OCI-LY7 (cell line): ENCODE data around the gene NOX3. TPM values are rescaled to one million over a fixed set of nuclear protein-coding genes. Genes with fewer than 3 reads are reported as not detected.

Source experiments
- BruUV-seq: library from RNA; stranded (reverse); fragments of 400-500 nt; replicated peaks from 2 replicates; lab custom pipeline; 2021; lab: Mats Ljungman, UMichigan
- CTCF ChIA-PET: fragments of 300-600 bp; sonication (Branson Sonifier 250); formaldehyde crosslinking; loops from one replicate; lab custom pipeline; 2022; ENCODE audit warnings: antibody characterized with exemption; ENCODE audit not compliant: unreplicated experiment; lab: Charles Lee
- POLR2A ChIA-PET: fragments of 300-600 bp; sonication (Branson Sonifier 250); formaldehyde crosslinking; loops from one replicate; lab custom pipeline; 2022; ENCODE audit warnings: antibody characterized with exemption; lab: Charles Lee
- DNase-seq: peaks from one replicate; pipeline ENCODE4 v3.0.0-alpha.2; 2015; ENCODE audit warnings: low spot score
- H2AFZ ChIP-seq: fragments of 200-600 bp; sonication (generic), shearing (Covaris generic); 2 replicates; pipeline ENCODE4 v1.6.1; 2014; ENCODE audit warnings: mild to moderate bottlenecking, antibody characterized with exemption, low read length, moderate library complexity
- H3K27ac ChIP-seq: fragments of 200-600 bp; sonication (generic); 2 replicates; pipeline ENCODE4 v1.5.1; 2014; ENCODE audit warnings: mixed run types, low read depth, mild to moderate bottlenecking, moderate library complexity, low read length, inconsistent platforms; ENCODE audit not compliant: poor library complexity, severe bottlenecking
- H3K36me3 ChIP-seq: fragments of 200-600 bp; sonication (generic); 2 replicates; pipeline ENCODE4 v1.6.1; 2014; ENCODE audit warnings: mild to moderate bottlenecking, antibody characterized with exemption, low read length, moderate library complexity, mixed read lengths; ENCODE audit not compliant: insufficient read depth
- H3K4me1 ChIP-seq: fragments of 200-600 bp; sonication (generic); 2 replicates; pipeline ENCODE4 v1.5.1; 2014; ENCODE audit warnings: mild to moderate bottlenecking, low read length; ENCODE audit not compliant: insufficient read depth, poor library complexity, severe bottlenecking
- H3K4me2 ChIP-seq: fragments of 200-600 bp; sonication (generic); 2 replicates; pipeline ENCODE4 v1.6.1; 2014; ENCODE audit warnings: mild to moderate bottlenecking, low read length
- H3K4me3 ChIP-seq: fragments of 200-600 bp; sonication (generic); 2 replicates; pipeline ENCODE4 v1.5.1; 2014; ENCODE audit warnings: mild to moderate bottlenecking, low read depth, low read length; ENCODE audit not compliant: poor library complexity, severe bottlenecking
- H3K79me2 ChIP-seq: fragments of 200-600 bp; sonication (generic); 2 replicates; pipeline ENCODE4 v1.6.1; 2016; ENCODE audit warnings: low read depth, mild to moderate bottlenecking, low read length, moderate library complexity, mixed read lengths; ENCODE audit not compliant: insufficient read depth
- H3K9me2 ChIP-seq: fragments of 200-600 bp; sonication (generic); 2 replicates; pipeline ENCODE4 v1.6.1; 2016; ENCODE audit warnings: mild to moderate bottlenecking, low read length, mixed read lengths; ENCODE audit not compliant: insufficient read depth
- H3K9me3 ChIP-seq: fragments of 200-600 bp; sonication (generic); 2 replicates; pipeline ENCODE4 v1.6.1; 2014; ENCODE audit warnings: mild to moderate bottlenecking, mixed run types, low read length, mixed read lengths
- H4K20me1 ChIP-seq: fragments of 200-600 bp; sonication (generic); 2 replicates; pipeline ENCODE4 v1.6.1; 2014; ENCODE audit warnings: mild to moderate bottlenecking, antibody characterized with exemption, low read length, moderate library complexity, mixed read lengths; ENCODE audit not compliant: insufficient read depth
- CTCF ChIP-seq: fragments of 200-600 bp; sonication (generic); conservative IDR thresholded peaks from 2 replicates; pipeline ENCODE4 v1.5.1; 2014; ENCODE audit warnings: mild to moderate bottlenecking, antibody characterized with exemption, low read length, moderate library complexity, mixed read lengths
- EZH2phosphoT487 ChIP-seq: fragments of 200-600 bp; sonication (generic); IDR thresholded peaks from 2 replicates; pipeline ENCODE4 v1.6.1; 2018; ENCODE audit warnings: low read depth, borderline replicate concordance, mild to moderate bottlenecking, mixed run types, antibody characterized with exemption, low read length, moderate library complexity, mixed read lengths
- intact Hi-C: fragments of 100-400 bp; cut with micrococcal nuclease; formaldehyde crosslinking; loops from one replicate; pipeline ENCODE4 v1.10.0; 2022; ENCODE audit not compliant: unreplicated experiment
- total RNA-seq, 2 experiments: library from RNA; depleted of rRNA in 1 of 2; stranded (reverse); fragments of >200 nt in 1 of 2; shearing (Covaris generic) in 1 of 2; gene quantifications; 2 replicates each; pipeline ENCODE4 v1.2.3, GENCODE V29; 2014 to 2022

Gene NOX3
- total RNA-seq, 2 experiments from 2014 or later = 0.22 TPM; not detected in 1

- ChIA-PET CTCF (no interaction called here), POLR2A (interaction anchor here (0.6 to 2.0 kb wide), 2 partner anchors 11 to 316 kb away, joined by 4 to 5 read pairs; no protein-coding TSS in a partner anchor)
- intact Hi-C loops = no loop called here
- H3K27ac ChIP-seq = no peak overlapping the region
- DNase-seq = no peak
- no peak overlapping the region for H3K4me3 ChIP-seq
- no peaks in the 10 kb centered on the region for H4K20me1 ChIP-seq
- TF ChIP-seq CTCF (no peak), EZH2phosphoT487 (no peak)
- H3K9me3 ChIP-seq = no peaks in the 10 kb centered on the region
- no TSS peak for BruUV-seq
- no peaks in the 10 kb centered on the region for H3K79me2 ChIP-seq
- no peaks in the 10 kb centered on the region for H3K9me2 ChIP-seq
- H3K4me1 ChIP-seq = peaks cover 8% of the 10 kb centered on the region
- no peaks in the 10 kb centered on the region for H3K36me3 ChIP-seq
- H3K4me2 ChIP-seq = no peak overlapping the region
- H2AFZ ChIP-seq = no peak overlapping the region
These were observed 46.2 kb downstream of the NOX3 start for GRCh38 chr6:155409391-155409790.

DNA sequence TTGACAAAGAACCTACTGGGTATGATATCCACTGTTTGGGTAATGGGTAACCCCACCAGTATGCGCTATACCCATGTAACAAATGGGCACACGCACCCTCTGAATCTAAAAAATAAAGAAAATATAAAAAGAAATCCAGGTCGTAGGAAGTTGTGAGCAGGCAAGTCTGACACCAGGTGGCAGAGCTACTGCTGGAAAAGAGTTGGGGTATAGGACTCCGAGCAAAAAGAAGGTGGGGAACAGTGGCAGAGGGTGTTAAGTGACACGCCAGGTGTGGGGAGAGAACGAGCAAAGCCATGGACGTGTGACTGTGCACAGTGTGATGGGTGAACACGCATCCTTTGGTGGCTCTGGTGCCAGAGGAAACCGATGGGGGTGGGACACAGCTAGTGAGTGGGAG, 46.7 kb downstream of the NOX3 start:
- Histone ChIP-seq H4K20me1 (no peaks in the 10 kb centered on the region), H3K4me3 (no peak overlapping the region), H3K4me2 (no peak overlapping the region), H2AFZ (no peak overlapping the region), H3K9me2 (no peaks in the 10 kb centered on the region), H3K36me3 (no peaks in the 10 kb centered on the region), H3K4me1 (peaks cover 11% of the 10 kb centered on the region), H3K79me2 (no peaks in the 10 kb centered on the region), H3K27ac (no peak overlapping the region), H3K9me3 (no peaks in the 10 kb centered on the region)
- POLR2A ChIA-PET = interaction anchor here (0.6 to 2.0 kb wide), 2 partner anchors 10 to 1834 kb away, joined by 4 to 5 read pairs; no protein-coding TSS in a partner anchor
- intact Hi-C loops = no loop called here
- TF ChIP-seq CTCF = 0 out of 2 replicates have a peak, but pooled peaks have one; percentile 16
- TF ChIP-seq EZH2phosphoT487 = no peak
- no peak for DNase-seq
- BruUV-seq = no TSS peak
- CTCF ChIA-PET = no interaction called here

DNA sequence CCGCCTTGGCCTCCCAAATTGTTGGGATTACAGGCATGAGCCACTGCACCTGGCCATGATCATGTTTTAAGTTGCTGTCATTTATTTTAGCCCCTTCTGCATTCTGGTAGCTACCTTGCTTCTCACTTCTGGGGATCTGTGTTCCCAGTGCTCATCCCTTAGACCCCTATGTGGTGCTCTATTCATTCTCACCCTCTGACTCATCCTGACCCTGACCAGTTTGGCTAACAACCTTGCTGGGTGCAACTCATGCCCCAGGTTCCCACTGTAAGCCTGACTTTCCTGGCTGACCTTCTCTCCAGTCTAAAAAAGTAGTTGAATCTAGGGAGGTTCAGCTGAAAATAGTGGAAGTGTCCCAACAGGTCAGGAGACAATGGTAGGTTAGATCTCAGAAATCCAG, 47.4 kb downstream of the NOX3 start:
- CTCF ChIA-PET = interaction anchor here (0.5 to 0.6 kb wide), 2 partner anchors 16 to 689 kb away, joined by 4 to 6 read pairs; no protein-coding TSS in a partner anchor
- H4K20me1 ChIP-seq = no peaks in the 10 kb centered on the region
- BruUV-seq = no TSS peak

More for the DNA sequence above, 47.4 kb downstream of the NOX3 start:
- no peaks in the 10 kb centered on the region for H3K9me3 ChIP-seq
- H3K4me3 ChIP-seq = no peak overlapping the region
- H3K36me3 ChIP-seq = no peaks in the 10 kb centered on the region
- TF ChIP-seq CTCF (no peak), EZH2phosphoT487 (no peak)
- no peak for DNase-seq
- H3K27ac ChIP-seq = no peak overlapping the region
- intact Hi-C loops = no loop called here
- peaks cover 11% of the 10 kb centered on the region for H3K4me1 ChIP-seq
- no peak overlapping the region for H2AFZ ChIP-seq
- H3K9me2 ChIP-seq = no peaks in the 10 kb centered on the region
- no peaks in the 10 kb centered on the region for H3K79me2 ChIP-seq
- H3K4me2 ChIP-seq = no peak overlapping the region
- POLR2A ChIA-PET = interaction anchor here (0.6 to 0.9 kb wide), 2 partner anchors 9 to 1835 kb away, joined by 3 to 4 read pairs; no protein-coding TSS in a partner anchor
